ENCODE measurements around the gene MYOF. TPM values are rescaled to one million over a fixed set of nuclear protein-coding genes. Genes with fewer than 3 reads are reported as not detected.
"Not testable (repeated sequence)": the region's sequence is repeated elsewhere in the genome, so short reads cannot be mapped to it uniquely, and the experiment has no call there.

The MYOF gene
- total RNA-seq, 5 donors from 2014 or later (not counting 1 experiment from before 2014, with no cell fraction given): 0.65 to 1.1 (median 0.86) TPM

DNA sequence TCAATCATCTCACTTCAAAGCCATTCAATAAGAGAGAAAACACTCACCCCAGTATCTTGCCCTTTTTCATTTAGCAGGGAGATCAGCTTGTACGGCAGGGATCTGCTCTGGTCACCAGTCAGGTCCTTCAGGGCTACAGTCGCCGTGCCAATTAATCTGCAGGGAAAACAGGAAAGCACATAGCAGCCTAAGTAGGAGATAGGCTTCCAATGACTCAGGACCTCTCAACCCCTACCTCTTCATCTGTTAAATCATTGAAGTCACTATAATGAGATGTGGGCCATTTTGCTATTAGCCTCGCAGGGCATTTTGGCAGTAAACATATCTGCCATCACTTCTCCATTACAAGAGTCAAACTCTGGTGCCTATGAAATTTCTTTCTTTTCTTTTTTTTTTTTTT is 50.8 kb downstream of the MYOF start:
- POLR2A ChIA-PET: no interaction called here
- H3K4me3 Mint-ChIP-seq: no peak overlapping the region

DNA sequence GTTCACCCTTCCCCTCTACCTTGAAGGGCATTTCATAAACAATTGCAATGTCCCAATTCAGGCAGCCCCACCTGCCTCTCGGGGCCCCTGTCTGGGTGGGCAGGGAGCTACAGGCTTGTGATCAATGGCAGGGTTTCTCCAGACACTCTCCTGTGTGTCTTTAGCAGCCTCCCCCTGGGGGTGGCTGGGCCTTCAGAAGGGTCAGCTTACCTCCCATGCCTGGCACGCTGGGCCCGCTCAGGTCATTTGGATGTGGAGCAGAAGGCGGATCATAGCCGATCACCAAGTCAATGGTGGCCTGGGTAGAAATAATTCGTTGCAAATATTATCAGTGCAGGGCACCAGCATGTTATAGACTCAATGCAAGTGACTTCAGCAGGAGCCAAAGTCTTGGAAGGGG is 56.3 kb downstream of the MYOF start:
- H3K4me3 ChIP-seq (ENCODE audit: control insufficient read depth in 1 of 2, extremely low read depth in 1 of 2, low read length in 1 of 2): no peak overlapping the region
- H3K9me3 ChIP-seq: no peaks in the 10 kb centered on the region
- Mint-ChIP-seq H3K4me1 (peaks cover 9 to 19% (median 13%) of the 10 kb centered on the region in 3 donors), H3K27ac (no peak overlapping the region), H3K4me3 (no peak overlapping the region), H3K36me3 (no peaks in the 10 kb centered on the region), H3K9me3 (peaks cover 0 to 6% (median 0%) of the 10 kb centered on the region in 3 donors), H3K27me3 (no peaks in the 10 kb centered on the region)
- H3K36me3 ChIP-seq (ENCODE audit: control insufficient read depth in 2 of 2, extremely low read depth in 1 of 2, insufficient read depth in 1 of 2, low read length in 1 of 2): no peaks in the 10 kb centered on the region
- ChIA-PET POLR2A (no interaction called here), CTCF (interaction anchor here in 1 of 2 donors (0.7 kb wide), 1 partner anchor 9 kb away, joined by 3 read pairs; no protein-coding TSS in a partner anchor)
- no peaks in the 10 kb centered on the region for H3K4me1 ChIP-seq (ENCODE audit: control insufficient read depth in 1 of 2, extremely low read depth in 1 of 2, insufficient read depth in 2 of 2, low read length in 2 of 2)
- no peak for DNase-seq
- WGBS (ENCODE audit: insufficient coverage): 95% methylated on average over 4 of the region's 6 CpGs
- H3K27ac ChIP-seq (ENCODE audit: low read length): no peak overlapping the region
- ATAC-seq (replicated peaks in 1 of 4): no peak
- H3K27me3 ChIP-seq (replicated peaks in 1 of 2; ENCODE audit: control insufficient read depth in 2 of 2, extremely low read depth in 1 of 2, insufficient read depth in 2 of 2, low read length in 1 of 2): no peaks in the 10 kb centered on the region

More for the DNA sequence above, 50.8 kb downstream of the MYOF start:
- peaks cover 0 to 6% (median 0%) of the 10 kb centered on the region in 3 donors for H3K9me3 Mint-ChIP-seq
- ATAC-seq (replicated peaks in 1 of 4) (no peak), DNase-seq (no peak)
- no peaks in the 10 kb centered on the region for H3K27me3 Mint-ChIP-seq
- H3K4me1 Mint-ChIP-seq: peaks cover 0 to 6% (median 6%) of the 10 kb centered on the region in 3 donors
- WGBS (ENCODE audit: insufficient coverage): no CpG with 5 or more reads among the region's 4 CpGs
- Histone ChIP-seq H3K27ac (ENCODE audit: low read length) (no peak overlapping the region), H3K9me3 (no peaks in the 10 kb centered on the region), H3K36me3 (ENCODE audit: control insufficient read depth in 2 of 2, extremely low read depth in 1 of 2, insufficient read depth in 1 of 2, low read length in 1 of 2) (no peaks in the 10 kb centered on the region), H3K4me3 (ENCODE audit: control insufficient read depth in 1 of 2, extremely low read depth in 1 of 2, low read length in 1 of 2) (no peak overlapping the region), H3K27me3 (replicated peaks in 1 of 2; ENCODE audit: control insufficient read depth in 2 of 2, extremely low read depth in 1 of 2, insufficient read depth in 2 of 2, low read length in 1 of 2) (no peaks in the 10 kb centered on the region), H3K4me1 (ENCODE audit: control insufficient read depth in 1 of 2, extremely low read depth in 1 of 2, insufficient read depth in 2 of 2, low read length in 2 of 2) (no peaks in the 10 kb centered on the region)
- CTCF ChIA-PET: no interaction called here
- H3K36me3 Mint-ChIP-seq: no peaks in the 10 kb centered on the region
- no peak overlapping the region for H3K27ac Mint-ChIP-seq

DNA sequence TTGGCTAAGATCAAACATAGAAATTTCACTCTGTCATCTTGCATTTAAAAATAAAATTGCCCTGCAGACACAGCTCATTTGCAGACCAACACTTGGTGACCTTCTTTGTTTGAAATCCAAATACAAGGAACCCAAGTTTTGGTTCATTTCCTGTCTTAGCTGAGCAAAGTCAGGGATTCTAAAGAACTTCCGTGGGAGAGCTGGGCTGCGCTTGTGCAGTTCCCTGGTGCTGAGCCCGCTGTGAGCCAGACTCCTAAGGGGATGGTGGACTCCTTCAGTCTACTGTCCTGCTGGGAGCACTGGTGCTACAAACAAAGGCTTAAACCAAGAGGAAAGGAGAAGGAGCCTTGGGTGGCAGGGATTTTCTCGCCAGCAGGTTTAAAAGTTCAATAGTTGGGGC is 60.0 kb downstream of the MYOF start:
- H3K27me3 ChIP-seq (replicated peaks in 1 of 2; ENCODE audit: control insufficient read depth in 2 of 2, extremely low read depth in 1 of 2, insufficient read depth in 2 of 2, low read length in 1 of 2): no peaks in the 10 kb centered on the region
- H3K27ac ChIP-seq (ENCODE audit: low read length): no peak overlapping the region
- no peak overlapping the region for H3K4me3 ChIP-seq (ENCODE audit: control insufficient read depth in 1 of 2, extremely low read depth in 1 of 2, low read length in 1 of 2)
- H3K9me3 Mint-ChIP-seq: no peaks in the 10 kb centered on the region
- H3K4me3 Mint-ChIP-seq: no peak overlapping the region
- H3K27me3 Mint-ChIP-seq: no peaks in the 10 kb centered on the region
- 93% methylated on average over 4 of the region's 4 CpGs for WGBS (ENCODE audit: insufficient coverage)
- peaks cover 8 to 13% (median 9%) of the 10 kb centered on the region in 3 donors for H3K4me1 Mint-ChIP-seq
- DNase-seq: no peak
- no peaks in the 10 kb centered on the region for H3K4me1 ChIP-seq (ENCODE audit: control insufficient read depth in 1 of 2, extremely low read depth in 1 of 2, insufficient read depth in 2 of 2, low read length in 2 of 2)
- no peak overlapping the region for H3K27ac Mint-ChIP-seq
- ATAC-seq (replicated peaks in 1 of 4): no peak
- no peaks in the 10 kb centered on the region for H3K9me3 ChIP-seq
- CTCF ChIA-PET: no interaction called here
- no peaks in the 10 kb centered on the region for H3K36me3 Mint-ChIP-seq
- no peaks in the 10 kb centered on the region for H3K36me3 ChIP-seq (ENCODE audit: control insufficient read depth in 2 of 2, extremely low read depth in 1 of 2, insufficient read depth in 1 of 2, low read length in 1 of 2)
- POLR2A ChIA-PET: no interaction called here

GRCh38 chr10:93420944-93421825 is 60.9 kb downstream of the MYOF start:
- H3K4me1 Mint-ChIP-seq: peaks cover 8 to 13% (median 9%) of the 10 kb centered on the region in 3 donors
- Histone ChIP-seq H3K9me3 (no peaks in the 10 kb centered on the region), H3K4me3 (ENCODE audit: control insufficient read depth in 1 of 2, extremely low read depth in 1 of 2, low read length in 1 of 2) (no peak overlapping the region), H3K36me3 (ENCODE audit: control insufficient read depth in 2 of 2, extremely low read depth in 1 of 2, insufficient read depth in 1 of 2, low read length in 1 of 2) (no peaks in the 10 kb centered on the region), H3K4me1 (ENCODE audit: control insufficient read depth in 1 of 2, extremely low read depth in 1 of 2, insufficient read depth in 2 of 2, low read length in 2 of 2) (no peaks in the 10 kb centered on the region), H3K27ac (ENCODE audit: low read length) (no peak overlapping the region), H3K27me3 (replicated peaks in 1 of 2; ENCODE audit: control insufficient read depth in 2 of 2, extremely low read depth in 1 of 2, insufficient read depth in 2 of 2, low read length in 1 of 2) (no peaks in the 10 kb centered on the region)
- WGBS (ENCODE audit: insufficient coverage): 71% methylated on average over 1 of the region's 6 CpGs
- ChIA-PET CTCF (no interaction called here), POLR2A (no interaction called here)
- no peaks in the 10 kb centered on the region for H3K27me3 Mint-ChIP-seq
- H3K4me3 Mint-ChIP-seq: no peak overlapping the region
- no peaks in the 10 kb centered on the region for H3K36me3 Mint-ChIP-seq
- H3K27ac Mint-ChIP-seq: no peak overlapping the region
- ATAC-seq (replicated peaks in 1 of 4) (no peak), DNase-seq (no peak)
- H3K9me3 Mint-ChIP-seq: no peaks in the 10 kb centered on the region

GRCh38 chr10:93420091-93420490 is 62.0 kb downstream of the MYOF start:
- ATAC-seq (replicated peaks in 1 of 4): no peak
- H3K36me3 ChIP-seq (ENCODE audit: control insufficient read depth in 2 of 2, extremely low read depth in 1 of 2, insufficient read depth in 1 of 2, low read length in 1 of 2): no peaks in the 10 kb centered on the region
- ChIA-PET POLR2A (interaction anchor here in 1 of 2 donors (0.7 kb wide), 1 partner anchor 11 kb away, joined by 3 read pairs; no protein-coding TSS in a partner anchor), CTCF (interaction anchor here in 1 of 2 donors (0.6 kb wide), 1 partner anchor 64 kb away, joined by 3 read pairs; no protein-coding TSS in a partner anchor)
- no peak overlapping the region for H3K27ac ChIP-seq (ENCODE audit: low read length)
- no peaks in the 10 kb centered on the region for H3K9me3 Mint-ChIP-seq
- no peaks in the 10 kb centered on the region for H3K36me3 Mint-ChIP-seq
- peaks cover 17 to 24% (median 18%) of the 10 kb centered on the region in 3 donors for H3K4me1 Mint-ChIP-seq
- WGBS (ENCODE audit: insufficient coverage): 71% methylated on average over 4 of the region's 5 CpGs
- no peaks in the 10 kb centered on the region for H3K27me3 ChIP-seq (replicated peaks in 1 of 2; ENCODE audit: control insufficient read depth in 2 of 2, extremely low read depth in 1 of 2, insufficient read depth in 2 of 2, low read length in 1 of 2)
- no peaks in the 10 kb centered on the region for H3K27me3 Mint-ChIP-seq
- H3K4me1 ChIP-seq (ENCODE audit: control insufficient read depth in 1 of 2, extremely low read depth in 1 of 2, insufficient read depth in 2 of 2, low read length in 2 of 2): peaks cover 1 to 5% of the 10 kb centered on the region in 2 experiments
- no peaks in the 10 kb centered on the region for H3K9me3 ChIP-seq
- no peak for DNase-seq
- no peak overlapping the region for H3K4me3 Mint-ChIP-seq
- no peak overlapping the region for H3K27ac Mint-ChIP-seq
- no peak overlapping the region for H3K4me3 ChIP-seq (ENCODE audit: control insufficient read depth in 1 of 2, extremely low read depth in 1 of 2, low read length in 1 of 2)

DNA sequence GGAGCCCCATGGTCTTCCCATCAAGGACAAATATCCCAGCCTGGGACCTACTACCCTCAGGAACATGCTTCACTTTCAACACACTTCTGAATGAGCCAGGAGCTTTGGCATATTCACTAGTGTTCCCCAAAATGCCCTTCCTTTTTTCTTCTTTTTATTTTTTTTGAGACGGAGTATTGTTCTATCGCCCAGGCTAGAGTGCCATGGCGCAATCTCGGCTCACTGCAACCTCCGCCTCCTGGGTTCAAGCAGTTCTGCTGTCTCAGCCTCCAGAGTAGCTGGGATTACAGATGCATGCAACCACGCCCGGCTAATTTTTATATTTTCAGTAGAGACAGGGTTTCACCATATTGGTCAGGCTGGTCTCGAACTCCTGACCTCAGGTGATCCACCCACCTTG is 63.1 kb downstream of the MYOF start:
- POLR2A ChIA-PET; DNase-seq; H3K9me3 ChIP-seq; H3K36me3 Mint-ChIP-seq; H3K4me3 ChIP-seq (ENCODE audit: control insufficient read depth in 1 of 2, extremely low read depth in 1 of 2, low read length in 1 of 2); H3K9me3 Mint-ChIP-seq; CTCF ChIA-PET; H3K27me3 Mint-ChIP-seq; H3K4me3 Mint-ChIP-seq; H3K27me3 ChIP-seq (replicated peaks in 1 of 2; ENCODE audit: control insufficient read depth in 2 of 2, extremely low read depth in 1 of 2, insufficient read depth in 2 of 2, low read length in 1 of 2); H3K27ac Mint-ChIP-seq; H3K36me3 ChIP-seq (ENCODE audit: control insufficient read depth in 2 of 2, extremely low read depth in 1 of 2, insufficient read depth in 1 of 2, low read length in 1 of 2); ATAC-seq (replicated peaks in 1 of 4); H3K27ac ChIP-seq (ENCODE audit: low read length): not testable (repeated sequence)
- WGBS (ENCODE audit: insufficient coverage): 89% methylated on average over 8 of the region's 8 CpGs
- peaks cover 22 to 29% (median 27%) of the 10 kb centered on the region in 3 donors for H3K4me1 Mint-ChIP-seq
- peaks cover 10 to 11% of the 10 kb centered on the region in 2 experiments for H3K4me1 ChIP-seq (ENCODE audit: control insufficient read depth in 1 of 2, extremely low read depth in 1 of 2, insufficient read depth in 2 of 2, low read length in 2 of 2)
